VCaP (cell line): ENCODE results near the gene NUP93.

Source experiments
- H3K27ac ChIP-seq: fragments of 450-650 bp; 2 replicates; pipeline ENCODE4 v1.5.1; 2017
- CTCF ChIP-seq: fragments of 450-650 bp; conservative IDR thresholded peaks from 2 replicates; pipeline ENCODE4 v1.5.1; 2017; ENCODE audit warnings: mild to moderate bottlenecking, moderate library complexity

The NUP93 gene

GRCh38 chr16:56700195-56700594 is 29.7 kb upstream of the NUP93 start:
- no peak overlapping the region for H3K27ac ChIP-seq
- TF ChIP-seq CTCF: no peak

- H3K27ac ChIP-seq: no peak overlapping the region
- TF ChIP-seq CTCF: no peak
Observed at GRCh38 chr16:56700631-56701030, 29.3 kb upstream of the NUP93 start.

- no peak overlapping the region for H3K27ac ChIP-seq
- no peak for TF ChIP-seq CTCF
Observed at GRCh38 chr16:56701534-56701933, 28.4 kb upstream of the NUP93 start.

- no peak overlapping the region for H3K27ac ChIP-seq
- no peak for TF ChIP-seq CTCF
Observed at GRCh38 chr16:56702836-56703235, 27.1 kb upstream of the NUP93 start.

- TF ChIP-seq CTCF: no peak
- H3K27ac ChIP-seq: no peak overlapping the region
Observed at GRCh38 chr16:56708525-56709442, 21.1 kb upstream of the NUP93 start.

GRCh38 chr16:56709443-56710040 is 20.4 kb upstream of the NUP93 start:
- TF ChIP-seq CTCF: no peak

GRCh38 chr16:56710181-56710737 is 19.7 kb upstream of the NUP93 start:
- no peak for TF ChIP-seq CTCF
- no peak overlapping the region for H3K27ac ChIP-seq

More at GRCh38 chr16:56709443-56710040, 20.4 kb upstream of the NUP93 start:
- H3K27ac ChIP-seq: no peak overlapping the region
